Duodenal mucosa (tissue), 2 donors: ENCODE measurements around the gene PLD1.

Experiments used
- H3K27ac ChIP-seq: one replicate; pipeline ENCODE4 v1.7.0; 2013; ENCODE audit warnings: low read depth, low read length
- H3K27me3 ChIP-seq, 2 donors: one replicate each; pipeline ENCODE4 v1.7.0; 2013; ENCODE audit warnings: low read length in 2 of 2, control low read depth in 1 of 2; ENCODE audit not compliant: insufficient read depth in 2 of 2, control insufficient read depth in 1 of 2
- H3K36me3 ChIP-seq, 2 donors: one replicate each; pipeline ENCODE4 v1.7.0; 2013; ENCODE audit warnings: low read length in 2 of 2, control low read depth in 1 of 2; ENCODE audit not compliant: insufficient read depth in 2 of 2, control insufficient read depth in 1 of 2
- H3K4me1 ChIP-seq, 2 donors: one replicate each; pipeline ENCODE4 v1.7.0; 2013; ENCODE audit warnings: low read length in 2 of 2, control low read depth in 1 of 2; ENCODE audit not compliant: insufficient read depth in 2 of 2, control insufficient read depth in 1 of 2
- H3K4me3 ChIP-seq, 2 donors: one replicate each; pipeline ENCODE4 v1.7.0; 2013; ENCODE audit warnings: low read length in 2 of 2, low read depth in 1 of 2
- H3K9ac ChIP-seq, 2 donors: one replicate each; pipeline ENCODE4 v1.7.0; 2013; ENCODE audit warnings: low read length in 2 of 2, low read depth in 1 of 2
- H3K9me3 ChIP-seq, 2 donors: one replicate each; pipeline ENCODE4 v1.7.0; 2013; ENCODE audit warnings: low read length in 2 of 2, control low read depth in 1 of 2; ENCODE audit not compliant: control insufficient read depth in 1 of 2

The PLD1 gene

DNA sequence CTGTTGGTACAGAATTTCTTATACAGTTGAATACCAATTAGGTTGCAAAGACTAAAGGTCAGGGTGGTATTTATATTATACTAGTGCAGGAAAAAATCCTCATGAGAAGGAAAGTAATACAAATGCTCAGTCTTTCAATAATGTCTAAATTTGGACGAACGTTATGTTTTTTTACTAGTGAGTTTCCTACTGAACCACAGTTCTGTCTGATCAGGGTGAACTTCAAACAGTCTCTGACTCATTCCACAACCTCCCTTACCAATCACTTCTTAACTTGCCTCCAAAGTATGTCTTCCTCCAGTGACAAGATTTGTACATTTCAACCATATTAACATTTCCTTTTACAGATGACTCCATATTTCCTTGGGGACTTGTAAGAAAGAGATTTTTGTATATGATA lies 36.3 kb upstream of the PLD1 start:
- no peak overlapping the region for H3K27ac ChIP-seq
- no peak overlapping the region for H3K9ac ChIP-seq
- no peaks in the 10 kb centered on the region for H3K36me3 ChIP-seq
- no peaks in the 10 kb centered on the region for H3K27me3 ChIP-seq
- H3K4me1 ChIP-seq, result peaks cover 0 to 8% of the 10 kb centered on the region in 2 donors
- no peak overlapping the region for H3K4me3 ChIP-seq
- H3K9me3 ChIP-seq, result no peaks in the 10 kb centered on the region

- peaks cover 0 to 4% of the 10 kb centered on the region in 2 donors for H3K4me1 ChIP-seq
- no peaks in the 10 kb centered on the region for H3K36me3 ChIP-seq
- H3K27ac ChIP-seq, result no peak overlapping the region
- no peak overlapping the region for H3K4me3 ChIP-seq
- H3K27me3 ChIP-seq, result no peaks in the 10 kb centered on the region
- H3K9ac ChIP-seq, result no peak overlapping the region
- H3K9me3 ChIP-seq, result no peaks in the 10 kb centered on the region
Observed at GRCh38 chr3:171845481-171846284, 35.4 kb upstream of the PLD1 start.

- no peak overlapping the region for H3K27ac ChIP-seq
- peaks cover 0 to 4% of the 10 kb centered on the region in 2 donors for H3K4me1 ChIP-seq
- H3K9ac ChIP-seq, result no peak overlapping the region
- no peaks in the 10 kb centered on the region for H3K36me3 ChIP-seq
- no peak overlapping the region for H3K4me3 ChIP-seq
- H3K9me3 ChIP-seq, result no peaks in the 10 kb centered on the region
- no peaks in the 10 kb centered on the region for H3K27me3 ChIP-seq
Observed at GRCh38 chr3:171844873-171845272, 34.6 kb upstream of the PLD1 start.

- Histone ChIP-seq H3K9me3 (no peaks in the 10 kb centered on the region), H3K27ac (no peak within 1 kb of the TSS)
Observed at GRCh38 chr3:171842864-171843518, 32.7 kb upstream of the PLD1 start, which contains the start of gene TMEM212. Gene TMEM212 (plus strand): TSS chr3:171843349. CDS start chr3:171843384, 35 bp downstream.

GRCh38 chr3:171841620-171842000 lies 31.3 kb upstream of the PLD1 start:
- H3K4me3 ChIP-seq, result no peak overlapping the region
- H3K27ac ChIP-seq, result no peak overlapping the region
- peaks cover 2 to 13% of the 10 kb centered on the region in 2 donors for H3K4me1 ChIP-seq
- H3K9me3 ChIP-seq, result no peaks in the 10 kb centered on the region
- H3K36me3 ChIP-seq, result no peaks in the 10 kb centered on the region
- H3K9ac ChIP-seq, result no peak overlapping the region
- no peaks in the 10 kb centered on the region for H3K27me3 ChIP-seq

More at GRCh38 chr3:171842864-171843518, 32.7 kb upstream of the PLD1 start, which contains the start of gene TMEM212:
- Histone ChIP-seq H3K9ac (no peak within 1 kb of the TSS), H3K36me3 (no peaks in the 10 kb centered on the region), H3K4me1 (peaks cover 2 to 13% of the 10 kb centered on the region in 2 donors), H3K4me3 (no peak within 1 kb of the TSS), H3K27me3 (no peaks in the 10 kb centered on the region)

GRCh38 chr3:171840811-171841619 lies 30.7 kb upstream of the PLD1 start:
- peaks cover 2 to 13% of the 10 kb centered on the region in 2 donors for H3K4me1 ChIP-seq
- H3K27ac ChIP-seq, result no peak overlapping the region
- H3K36me3 ChIP-seq, result no peaks in the 10 kb centered on the region
- no peak overlapping the region for H3K9ac ChIP-seq
- no peaks in the 10 kb centered on the region for H3K9me3 ChIP-seq
- H3K27me3 ChIP-seq, result no peaks in the 10 kb centered on the region
- no peak overlapping the region for H3K4me3 ChIP-seq

GRCh38 chr3:171840445-171840810 lies 30.1 kb upstream of the PLD1 start:
- H3K27ac ChIP-seq, result no peak overlapping the region
- no peaks in the 10 kb centered on the region for H3K27me3 ChIP-seq
- no peaks in the 10 kb centered on the region for H3K9me3 ChIP-seq
- no peak overlapping the region for H3K9ac ChIP-seq
- no peak overlapping the region for H3K4me3 ChIP-seq
- peaks cover 2 to 13% of the 10 kb centered on the region in 2 donors for H3K4me1 ChIP-seq
- no peaks in the 10 kb centered on the region for H3K36me3 ChIP-seq

GRCh38 chr3:171839270-171839669 lies 29.0 kb upstream of the PLD1 start:
- H3K36me3 ChIP-seq, result no peaks in the 10 kb centered on the region
- no peak overlapping the region for H3K27ac ChIP-seq
- H3K9ac ChIP-seq, result no peak overlapping the region

DNA sequence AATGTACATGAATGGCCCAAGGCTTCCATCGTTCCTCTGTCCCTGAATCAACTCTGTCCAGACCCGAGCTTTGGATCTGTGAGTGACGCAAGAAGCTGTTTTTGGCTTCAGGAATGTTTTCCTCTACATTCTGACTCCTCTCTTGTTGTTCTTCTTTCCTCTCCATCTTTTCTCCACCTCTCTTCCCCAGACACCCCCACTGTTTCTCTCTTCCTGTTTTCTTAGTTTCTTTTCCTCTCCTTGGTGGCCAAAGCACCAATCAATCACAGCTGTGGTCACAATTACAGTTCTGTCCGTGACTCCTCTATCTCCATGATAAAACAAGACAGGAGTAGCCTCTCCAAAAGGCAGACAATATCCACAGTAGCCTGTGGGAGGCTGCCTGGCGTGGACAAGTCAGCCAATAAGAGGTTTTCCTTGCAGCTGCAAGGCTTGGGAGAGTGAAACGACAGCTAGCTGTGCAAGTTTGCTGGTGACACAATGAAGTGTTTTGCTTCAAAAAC lies 28.0 kb upstream of the PLD1 start:
- no peak overlapping the region for H3K4me3 ChIP-seq
- no peaks in the 10 kb centered on the region for H3K36me3 ChIP-seq
- peak overlapping the region; percentile 39 for H3K27ac ChIP-seq
- no peaks in the 10 kb centered on the region for H3K9me3 ChIP-seq
- no peaks in the 10 kb centered on the region for H3K27me3 ChIP-seq
- no peak overlapping the region for H3K9ac ChIP-seq
- H3K4me1 ChIP-seq, result peaks cover 2 to 21% of the 10 kb centered on the region in 2 donors

More at GRCh38 chr3:171839270-171839669, 29.0 kb upstream of the PLD1 start:
- H3K9me3 ChIP-seq, result no peaks in the 10 kb centered on the region
- peaks cover 2 to 16% of the 10 kb centered on the region in 2 donors for H3K4me1 ChIP-seq
- no peaks in the 10 kb centered on the region for H3K27me3 ChIP-seq
- no peak overlapping the region for H3K4me3 ChIP-seq
